Sigmoid colon (tissue), 4 donors: ENCODE results near the gene GABRR2.

Experiments
- POLR2A ChIP-seq, 2 donors: fragments of 450-650 bp; IDR thresholded peaks; one replicate each; pipeline ENCODE4 v1.6.1; 2016; ENCODE audit warnings: antibody characterized with exemption in 2 of 2, mild to moderate bottlenecking in 2 of 2, moderate library complexity in 2 of 2
- POLR2AphosphoS5 ChIP-seq, 4 donors: sonication (generic); formaldehyde crosslinking; IDR thresholded peaks; one replicate each; pipeline ENCODE4 v1.6.1; 2017; ENCODE audit warnings: antibody characterized with exemption in 4 of 4
- TF ChIP-seq, protein P1 (sequence below), 4 experiments: fragments of 450-650 bp in 3 of 4; fragments of 200-600 bp in 1 of 4; IDR thresholded peaks; one replicate each; pipeline ENCODE4 v1.5.1; 2016 to 2019; ENCODE audit warnings: antibody characterized with exemption in 4 of 4, mild to moderate bottlenecking in 3 of 4, moderate library complexity in 2 of 4

DNA sequence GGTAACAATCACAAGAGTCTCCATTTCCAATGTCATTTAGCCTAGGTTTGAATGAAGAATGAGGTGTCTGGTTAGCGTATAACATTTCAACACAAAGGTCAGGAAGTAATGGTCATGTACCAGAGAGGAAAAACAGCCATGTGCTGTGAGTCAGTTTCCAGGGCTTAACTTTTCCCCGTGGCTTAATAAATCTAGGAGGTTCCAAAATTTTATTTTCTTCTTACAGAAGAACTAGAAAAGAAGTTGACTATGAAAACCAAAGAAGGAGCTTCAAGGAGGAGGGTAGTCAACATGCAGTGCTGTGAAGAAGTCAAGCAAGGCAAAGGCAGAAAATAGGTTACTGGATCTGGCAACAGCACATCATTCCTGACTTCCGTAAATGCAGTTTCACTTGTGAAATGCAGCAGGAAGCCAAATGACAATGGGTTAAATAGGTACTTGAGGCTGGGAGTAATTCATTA is 8.4 kb upstream of the GABRR2 start:
- TF ChIP-seq, protein P1, sequence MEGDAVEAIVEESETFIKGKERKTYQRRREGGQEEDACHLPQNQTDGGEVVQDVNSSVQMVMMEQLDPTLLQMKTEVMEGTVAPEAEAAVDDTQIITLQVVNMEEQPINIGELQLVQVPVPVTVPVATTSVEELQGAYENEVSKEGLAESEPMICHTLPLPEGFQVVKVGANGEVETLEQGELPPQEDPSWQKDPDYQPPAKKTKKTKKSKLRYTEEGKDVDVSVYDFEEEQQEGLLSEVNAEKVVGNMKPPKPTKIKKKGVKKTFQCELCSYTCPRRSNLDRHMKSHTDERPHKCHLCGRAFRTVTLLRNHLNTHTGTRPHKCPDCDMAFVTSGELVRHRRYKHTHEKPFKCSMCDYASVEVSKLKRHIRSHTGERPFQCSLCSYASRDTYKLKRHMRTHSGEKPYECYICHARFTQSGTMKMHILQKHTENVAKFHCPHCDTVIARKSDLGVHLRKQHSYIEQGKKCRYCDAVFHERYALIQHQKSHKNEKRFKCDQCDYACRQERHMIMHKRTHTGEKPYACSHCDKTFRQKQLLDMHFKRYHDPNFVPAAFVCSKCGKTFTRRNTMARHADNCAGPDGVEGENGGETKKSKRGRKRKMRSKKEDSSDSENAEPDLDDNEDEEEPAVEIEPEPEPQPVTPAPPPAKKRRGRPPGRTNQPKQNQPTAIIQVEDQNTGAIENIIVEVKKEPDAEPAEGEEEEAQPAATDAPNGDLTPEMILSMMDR (IDR thresholded peaks at IDR 0.05), result no peak
- TF ChIP-seq POLR2A (IDR thresholded peaks at IDR 0.05) (no peak), POLR2AphosphoS5 (IDR thresholded peaks at IDR 0.05) (no peak)
